Measurements from ENCODE around the gene RBPJ. TPM values are rescaled to one million over a fixed set of nuclear protein-coding genes. Genes with fewer than 3 reads are reported as not detected.

Gene RBPJ
- 66.9 and 75.4 TPM in 2 replicates for total RNA-seq

DNA sequence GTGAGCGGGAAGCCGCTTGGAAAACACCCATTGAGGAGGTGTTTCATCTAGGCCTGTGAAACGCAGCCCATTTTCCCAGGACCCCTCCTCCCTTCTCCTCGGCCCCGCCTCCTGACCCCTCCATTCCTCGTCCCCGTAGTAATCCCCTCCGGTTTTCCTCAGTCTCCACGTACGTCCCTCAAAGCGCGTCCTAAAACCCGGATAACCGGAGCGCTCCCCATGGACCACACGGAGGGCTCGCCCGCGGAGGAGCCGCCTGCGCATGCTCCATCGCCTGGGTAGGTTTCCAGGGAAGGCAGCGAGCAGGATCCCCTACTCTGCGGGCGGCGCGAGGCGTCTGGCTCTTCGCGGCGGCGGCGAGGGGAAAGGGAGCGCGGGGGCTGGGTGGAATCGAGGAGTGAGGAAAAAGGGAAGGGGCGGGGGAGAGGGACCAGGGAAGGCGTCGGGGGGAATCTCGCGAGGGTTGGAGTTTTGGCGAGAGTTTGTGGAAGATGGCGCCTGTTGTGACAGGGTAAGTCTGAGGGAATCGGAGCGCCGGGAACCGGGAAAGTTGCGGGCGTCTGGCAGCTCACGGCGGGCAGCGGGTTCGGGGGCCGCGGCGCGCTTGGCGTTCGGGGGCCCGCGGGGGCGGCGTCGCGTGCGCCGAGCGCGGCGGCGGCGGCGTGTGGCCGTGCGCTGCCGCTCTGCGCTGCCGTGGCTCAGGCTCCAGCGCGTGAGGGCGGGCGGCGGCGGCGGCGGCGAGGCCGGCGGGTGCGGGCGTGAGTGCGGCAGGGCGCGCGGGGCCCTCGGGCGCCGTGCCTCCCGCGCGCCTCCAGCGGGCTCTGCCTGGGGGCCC, at the start of gene RBPJ:
Gene RBPJ, plus strand, starts transcription at position 477 of the 835 bp plus-strand sequence. Its CDS starts 15 bp downstream, at position 492.

Other genes with a start within 250 kb of the RBPJ start
- not detected in 2 replicates for gene CCKAR, start 169.5 kb downstream of the RBPJ start, total RNA-seq